Fibroblast of skin of left quadriceps (primary cell): ENCODE results near the gene LMAN2.
A peak's percentile ranks its signal among the peaks of the same experiment; 100 is the strongest.
"Not testable (repeated sequence)": the region's sequence is repeated elsewhere in the genome, so short reads cannot be mapped to it uniquely, and the experiment has no call there.

ENCODE experiments used
- DNase-seq, 2 experiments: peaks; one replicate each; pipeline ENCODE4 v3.0.0-alpha.2; 2013; ENCODE audit warnings: low read depth in 2 of 2

The LMAN2 gene

GRCh38 chr5:177378884-177379883 is 27.7 kb upstream of the LMAN2 start:
- peak; percentile 58 to 60 for DNase-seq

GRCh38 chr5:177377851-177378776 is 26.6 kb upstream of the LMAN2 start:
- DNase-seq, result no peak

GRCh38 chr5:177376107-177376506 is 24.6 kb upstream of the LMAN2 start:
- no peak for DNase-seq

GRCh38 chr5:177375516-177375915 is 24.0 kb upstream of the LMAN2 start:
- DNase-seq, result not testable (repeated sequence)

- no peak for DNase-seq
Observed at GRCh38 chr5:177374211-177374610, 22.7 kb upstream of the LMAN2 start.

GRCh38 chr5:177373806-177374205 is 22.3 kb upstream of the LMAN2 start:
- no peak for DNase-seq

- no peak for DNase-seq
Observed at GRCh38 chr5:177372910-177373309, 21.4 kb upstream of the LMAN2 start.

- no peak for DNase-seq
Observed at GRCh38 chr5:177372034-177372896, 20.8 kb upstream of the LMAN2 start.

- DNase-seq, result no peak
Observed at GRCh38 chr5:177371120-177372033, 19.9 kb upstream of the LMAN2 start.

GRCh38 chr5:177370488-177371119 is 19.1 kb upstream of the LMAN2 start:
- peak; percentile 55 to 60 for DNase-seq

- no peak for DNase-seq
Observed at GRCh38 chr5:177369645-177370440, 18.4 kb upstream of the LMAN2 start.

- DNase-seq, result no peak
Observed at GRCh38 chr5:177368869-177369644, 17.6 kb upstream of the LMAN2 start.

- no peak for DNase-seq
Observed at GRCh38 chr5:177367981-177368868, 16.8 kb upstream of the LMAN2 start.

- DNase-seq, result no peak
Observed at GRCh38 chr5:177367323-177367848, 15.9 kb upstream of the LMAN2 start.

- DNase-seq, result peak; percentile 66 to 71
Observed at GRCh38 chr5:177366528-177367322, 15.3 kb upstream of the LMAN2 start.
